Vagina (tissue), 2 donors: ENCODE data around the gene LAMA2.

Source experiments
- POLR2A ChIP-seq, 2 donors: fragments of 450-650 bp; IDR thresholded peaks; one replicate each; pipeline ENCODE4 v1.6.1; 2017; ENCODE audit warnings: antibody characterized with exemption in 2 of 2, mild to moderate bottlenecking in 2 of 2, moderate library complexity in 2 of 2
- POLR2AphosphoS5 ChIP-seq, 2 donors: sonication (generic); formaldehyde crosslinking; IDR thresholded peaks; one replicate each; pipeline ENCODE4 v1.9.0; 2017; ENCODE audit warnings: antibody characterized with exemption in 2 of 2, mild to moderate bottlenecking in 2 of 2, low read depth in 1 of 2; ENCODE audit not compliant: insufficient read depth in 1 of 2

GRCh38 chr6:128860782-128861181 is 22.2 kb upstream of the LAMA2 start:
- no peak for TF ChIP-seq POLR2A (IDR thresholded peaks at IDR 0.05)
- no peak for TF ChIP-seq POLR2AphosphoS5 (IDR thresholded peaks at IDR 0.05; ENCODE audit: insufficient read depth in 1 of 2, low read depth in 1 of 2)
